Colonic mucosa (tissue), 4 donors: ENCODE data around the gene RAB39A. TPM values are rescaled to one million over a fixed set of nuclear protein-coding genes. Genes with fewer than 3 reads are reported as not detected.
"Not testable (repeated sequence)": the region's sequence is repeated elsewhere in the genome, so short reads cannot be mapped to it uniquely, and the experiment has no call there.

Experiments
- DNase-seq: peaks from one replicate; pipeline ENCODE4 v3.0.0-alpha.2; 2020
- H3K27ac ChIP-seq: fragments of 200-600 bp; one replicate; pipeline ENCODE4 v1.8.0; 2021
- H3K27me3 ChIP-seq: fragments of 200-600 bp; one replicate; pipeline ENCODE4 v1.8.0; 2021
- H3K36me3 ChIP-seq: fragments of 200-600 bp; one replicate; pipeline ENCODE4 v1.8.0; 2021
- H3K4me1 ChIP-seq: fragments of 200-600 bp; one replicate; pipeline ENCODE4 v1.8.0; 2021; ENCODE audit warnings: mild to moderate bottlenecking
- H3K4me3 ChIP-seq: fragments of 200-600 bp; one replicate; pipeline ENCODE4 v1.8.0; 2021
- H3K9ac ChIP-seq, 2 donors: one replicate each; pipeline ENCODE4 v1.7.0; 2013; ENCODE audit warnings: control low read depth in 2 of 2, low read depth in 2 of 2, low read length in 2 of 2
- H3K9me3 ChIP-seq: fragments of 200-600 bp; one replicate; pipeline ENCODE4 v1.8.0; 2021
- CTCF ChIP-seq: fragments of 200-600 bp; IDR thresholded peaks from one replicate; pipeline ENCODE4 v1.8.0; 2022; ENCODE audit warnings: antibody characterized with exemption, mild to moderate bottlenecking
- intact Hi-C: fragments of 100-400 bp; cut with DNase I; formaldehyde crosslinking; loops from one replicate; pipeline ENCODE4 v1.14.1; 2022
- total RNA-seq, 2 donors: library from RNA; stranded (reverse); fragmentation: NEBNext Ultra II Directional in 1 of 2; extraction: Animal tissue kit (Norgen Biotek cat#: 25700) in 1 of 2; gene quantifications; one replicate each; pipeline ENCODE4 v1.2.1, GENCODE V29; 2021
- donor health status: healthy.
- donor health status: DM: no; HTN: no; CAD: no.
- donor health status: DM: no; HTN: no; CAD: no.

Gene RAB39A
- total RNA-seq, 2 donors from 2014 or later, result 0.77 to 1.2 TPM

- no peak overlapping the region for H3K9ac ChIP-seq
- intact Hi-C loops, result no loop called here
- H3K27me3 ChIP-seq, result peaks cover 11% of the 10 kb centered on the region
- H3K36me3 ChIP-seq, result no peaks in the 10 kb centered on the region
- DNase-seq, result no peak
- H3K4me1 ChIP-seq, result peaks cover 7% of the 10 kb centered on the region
- H3K4me3 ChIP-seq, result peak overlapping the region; percentile 43
- no peak overlapping the region for H3K27ac ChIP-seq
- no peaks in the 10 kb centered on the region for H3K9me3 ChIP-seq
- TF ChIP-seq CTCF, result no peak
Observed at GRCh38 chr11:107927559-107927958, 689 bp upstream of the RAB39A start.

GRCh38 chr11:107928767-107929507 is 689 bp downstream of the RAB39A start:
- intact Hi-C loops, result no loop called here
- Histone ChIP-seq H3K27me3 (peaks cover 11% of the 10 kb centered on the region), H3K9ac (no peak overlapping the region), H3K36me3 (no peaks in the 10 kb centered on the region), H3K9me3 (no peaks in the 10 kb centered on the region), H3K27ac (no peak overlapping the region), H3K4me1 (peaks cover 7% of the 10 kb centered on the region), H3K4me3 (peak overlapping the region; percentile 43)
- DNase-seq, result peak; percentile 27
- no peak for TF ChIP-seq CTCF

- intact Hi-C loops, result no loop called here
- no peak overlapping the region for H3K9ac ChIP-seq
- H3K27ac ChIP-seq, result no peak overlapping the region
- no peak for DNase-seq
- no peak for TF ChIP-seq CTCF
- peaks cover 7% of the 10 kb centered on the region for H3K4me1 ChIP-seq
- H3K9me3 ChIP-seq, result no peaks in the 10 kb centered on the region
- H3K36me3 ChIP-seq, result no peaks in the 10 kb centered on the region
- H3K27me3 ChIP-seq, result peaks cover 11% of the 10 kb centered on the region
- peak overlapping the region; percentile 43 for H3K4me3 ChIP-seq
Observed at GRCh38 chr11:107929611-107930200, 1.5 kb downstream of the RAB39A start.

GRCh38 chr11:107931206-107931605 is 3.0 kb downstream of the RAB39A start:
- H3K4me3 ChIP-seq, result no peak overlapping the region
- intact Hi-C loops, result no loop called here

GRCh38 chr11:107947904-107948303 is 19.7 kb downstream of the RAB39A start:
- H3K36me3 ChIP-seq, result no peaks in the 10 kb centered on the region
- H3K27ac ChIP-seq, result no peak overlapping the region
- no peak overlapping the region for H3K4me3 ChIP-seq
- intact Hi-C loops, result no loop called here
- no peak for DNase-seq
- H3K27me3 ChIP-seq, result no peaks in the 10 kb centered on the region
- no peak overlapping the region for H3K9ac ChIP-seq
- no peaks in the 10 kb centered on the region for H3K4me1 ChIP-seq
- TF ChIP-seq CTCF, result no peak
- no peaks in the 10 kb centered on the region for H3K9me3 ChIP-seq

More at GRCh38 chr11:107931206-107931605, 3.0 kb downstream of the RAB39A start:
- Histone ChIP-seq H3K27me3 (peaks cover 11% of the 10 kb centered on the region), H3K4me1 (peaks cover 7% of the 10 kb centered on the region), H3K9me3 (no peaks in the 10 kb centered on the region), H3K27ac (no peak overlapping the region), H3K36me3 (no peaks in the 10 kb centered on the region), H3K9ac (no peak overlapping the region)
- no peak for DNase-seq
- no peak for TF ChIP-seq CTCF

- intact Hi-C loops, H3K27ac ChIP-seq, H3K9ac ChIP-seq, H3K27me3 ChIP-seq, H3K9me3 ChIP-seq, DNase-seq, H3K36me3 ChIP-seq, H3K4me3 ChIP-seq, H3K4me1 ChIP-seq: not testable (repeated sequence)
Observed at GRCh38 chr11:107948328-107948727, 20.1 kb downstream of the RAB39A start.
